Epithelial cell of proximal tubule (primary cell): ENCODE data around the gene CH25H. TPM values are rescaled to one million over a fixed set of nuclear protein-coding genes. Genes with fewer than 3 reads are reported as not detected.
"Not testable (repeated sequence)": the region's sequence is repeated elsewhere in the genome, so short reads cannot be mapped to it uniquely, and the experiment has no call there.

ENCODE experiments used
- DNase-seq: peaks from one replicate; pipeline ENCODE4 v3.0.0-alpha.2; 2011; ENCODE audit warnings: low read depth
- H3K4me3 ChIP-seq: 2 replicates; pipeline ENCODE4 v1.5.1; 2011; ENCODE audit warnings: low read depth, mild to moderate bottlenecking, low read length
- CTCF ChIP-seq: conservative IDR thresholded peaks from 2 replicates; pipeline ENCODE4 v1.5.1; 2012; ENCODE audit warnings: low read depth, mild to moderate bottlenecking, low read length
- total RNA-seq: library from RNA; depleted of rRNA; stranded (reverse); fragments of >200 nt; gene quantifications from 2 replicates; pipeline ENCODE4 v1.2.3, GENCODE V29; 2015

The CH25H gene
- total RNA-seq, 1 donor from 2014 or later: 1.1 TPM

GRCh38 chr10:89182894-89183293, 24.2 kb downstream of the CH25H start:
- DNase-seq: no peak
- TF ChIP-seq CTCF: no peak
- no peak overlapping the region for H3K4me3 ChIP-seq

- TF ChIP-seq CTCF: no peak
- DNase-seq: no peak
- no peak overlapping the region for H3K4me3 ChIP-seq
Measured at GRCh38 chr10:89175816-89176215, 31.3 kb downstream of the CH25H start.

- no peak for DNase-seq
- no peak for TF ChIP-seq CTCF
Measured at GRCh38 chr10:89173075-89173474, 34.0 kb downstream of the CH25H start.

GRCh38 chr10:89171996-89172395, 35.1 kb downstream of the CH25H start:
- no peak overlapping the region for H3K4me3 ChIP-seq
- DNase-seq: no peak
- no peak for TF ChIP-seq CTCF

More at GRCh38 chr10:89173075-89173474, 34.0 kb downstream of the CH25H start:
- no peak overlapping the region for H3K4me3 ChIP-seq

- no peak for DNase-seq
- H3K4me3 ChIP-seq: no peak overlapping the region
- no peak for TF ChIP-seq CTCF
Measured at GRCh38 chr10:89171263-89171872, 35.7 kb downstream of the CH25H start.

- not testable (repeated sequence) for DNase-seq, H3K4me3 ChIP-seq
Measured at GRCh38 chr10:89168354-89168900, 38.7 kb downstream of the CH25H start.

- no peak for DNase-seq
- TF ChIP-seq CTCF: no peak
- no peak overlapping the region for H3K4me3 ChIP-seq
Measured at GRCh38 chr10:89167915-89168314, 39.2 kb downstream of the CH25H start.
